Rectal smooth muscle tissue (tissue), 1 donor: ENCODE results near the gene TSPAN10.

Experiments
- H3K27ac ChIP-seq: one replicate; pipeline ENCODE4 v1.7.0; 2013; ENCODE audit warnings: low read depth, low read length, inconsistent platforms
- H3K27me3 ChIP-seq: one replicate; pipeline ENCODE4 v1.7.0; 2013; ENCODE audit warnings: low read length; ENCODE audit not compliant: control insufficient read depth, insufficient read depth
- H3K36me3 ChIP-seq: one replicate; pipeline ENCODE4 v1.7.0; 2013; ENCODE audit warnings: low read length; ENCODE audit not compliant: control insufficient read depth, insufficient read depth
- H3K4me1 ChIP-seq: one replicate; pipeline ENCODE4 v1.7.0; 2013; ENCODE audit warnings: low read length; ENCODE audit not compliant: control insufficient read depth, insufficient read depth
- H3K4me3 ChIP-seq: one replicate; pipeline ENCODE4 v1.7.0; 2013; ENCODE audit warnings: low read length
- H3K9ac ChIP-seq: one replicate; pipeline ENCODE4 v1.7.0; 2013; ENCODE audit warnings: low read length

TSPAN10 gene

DNA sequence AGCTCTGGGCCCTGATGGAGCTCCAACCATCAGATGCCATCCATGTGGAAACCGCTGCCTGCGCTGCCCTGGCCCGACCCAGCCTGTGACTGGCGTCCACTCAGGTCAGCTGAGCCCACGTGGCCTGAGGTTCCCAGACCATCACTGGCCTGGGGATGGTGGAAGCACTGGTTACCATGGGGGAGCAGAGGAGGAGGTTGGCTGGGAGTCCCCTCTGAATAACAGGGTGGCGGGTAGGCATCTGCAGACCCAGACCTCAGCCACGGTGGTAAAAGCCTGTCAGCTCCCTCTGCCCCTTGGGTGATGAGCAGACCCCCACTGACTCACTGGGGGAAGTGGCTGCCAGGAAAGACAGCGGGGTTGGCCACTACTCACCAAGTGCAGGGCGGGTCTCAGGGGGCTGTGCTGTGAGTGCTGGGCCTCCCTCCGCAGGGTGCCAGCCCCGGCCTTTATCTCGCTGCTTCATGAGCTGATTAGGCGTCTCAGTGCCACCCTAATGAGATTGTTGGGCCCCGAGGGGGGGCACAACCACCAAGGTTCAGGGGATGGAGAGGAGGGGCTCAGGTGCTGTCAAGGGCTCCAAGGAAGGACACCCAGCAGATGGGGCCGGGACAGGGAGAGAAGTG is 19.2 kb downstream of the TSPAN10 start, which contains the start of gene PDE6G:
TSS of gene PDE6G (minus strand) at position 425 of the 626 bp plus-strand sequence. CDS start 3,237 bp downstream, outside the sequence.
- no peak within 1 kb of the TSS for H3K27ac ChIP-seq
- H3K4me3 ChIP-seq, result no peak within 1 kb of the TSS
- H3K4me1 ChIP-seq, result no peaks in the 10 kb centered on the region
- H3K27me3 ChIP-seq, result no peaks in the 10 kb centered on the region
- H3K36me3 ChIP-seq, result no peaks in the 10 kb centered on the region
- no peak within 1 kb of the TSS for H3K9ac ChIP-seq

DNA sequence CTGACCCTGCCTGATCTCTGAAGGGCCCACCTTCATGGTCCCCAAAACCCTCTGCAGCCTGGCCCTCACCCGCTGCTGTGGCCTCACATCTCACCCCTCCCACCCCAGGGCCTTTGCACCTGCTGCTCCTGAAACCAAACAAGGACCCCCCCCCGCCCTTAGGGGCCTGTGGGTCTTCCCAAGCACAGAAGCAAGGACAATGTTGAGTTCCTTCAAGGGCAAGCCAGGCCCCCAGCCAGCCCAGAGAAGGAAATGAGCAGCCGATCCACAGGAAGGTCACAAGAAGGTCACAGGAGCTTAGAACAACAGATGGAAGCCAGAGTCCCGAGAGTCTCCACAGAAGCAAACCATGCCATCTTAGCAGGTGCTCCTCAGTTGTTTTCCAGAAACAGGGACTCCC is 19.8 kb downstream of the TSPAN10 start:
- Histone ChIP-seq H3K27me3 (no peaks in the 10 kb centered on the region), H3K4me3 (no peak overlapping the region), H3K9ac (no peak overlapping the region), H3K36me3 (no peaks in the 10 kb centered on the region), H3K4me1 (no peaks in the 10 kb centered on the region), H3K27ac (no peak overlapping the region)

DNA sequence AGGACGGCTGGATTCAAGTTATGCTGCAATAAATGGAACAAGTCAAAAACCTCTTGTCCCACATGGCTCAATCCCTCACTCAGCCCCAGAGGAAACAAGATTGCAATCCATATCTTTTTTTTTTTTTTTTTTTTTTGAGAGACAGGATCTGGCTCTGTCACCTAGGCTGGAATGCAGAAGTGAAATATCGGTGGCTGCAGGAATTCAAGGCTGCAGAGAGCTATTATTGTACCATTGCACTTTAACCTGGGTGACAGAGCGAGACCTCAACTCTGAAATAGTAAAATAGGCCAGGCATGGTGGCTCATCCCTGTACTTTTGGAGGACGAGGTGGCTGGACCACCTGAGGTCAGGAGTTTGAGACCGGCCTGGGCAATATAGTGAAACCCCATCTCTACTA is 22.0 kb downstream of the TSPAN10 start:
- Histone ChIP-seq H3K36me3 (no peaks in the 10 kb centered on the region), H3K4me3 (no peak overlapping the region), H3K27me3 (no peaks in the 10 kb centered on the region), H3K4me1 (no peaks in the 10 kb centered on the region), H3K9ac (no peak overlapping the region), H3K27ac (no peak overlapping the region)

DNA sequence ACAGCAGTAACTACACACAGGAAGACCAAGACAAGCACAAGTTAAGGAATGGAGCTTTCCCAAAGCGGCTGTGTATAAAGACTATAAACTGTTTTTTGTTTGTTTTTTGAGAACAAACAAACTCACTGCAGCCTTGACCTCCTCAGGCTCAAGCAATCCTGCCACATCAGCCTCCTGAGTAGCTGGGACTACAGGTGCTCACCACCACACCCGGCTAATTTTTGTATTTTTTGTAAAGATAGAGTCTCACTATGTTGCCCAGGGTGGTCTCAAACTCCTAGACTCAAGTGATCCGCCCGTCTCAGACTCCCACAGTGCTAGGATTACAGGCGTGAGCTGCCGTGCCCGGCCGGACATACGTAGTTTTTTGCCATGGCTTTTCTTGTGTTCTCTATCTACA is 23.4 kb downstream of the TSPAN10 start:
- H3K36me3 ChIP-seq, result no peaks in the 10 kb centered on the region
- H3K27ac ChIP-seq, result no peak overlapping the region
- H3K27me3 ChIP-seq, result no peaks in the 10 kb centered on the region
- no peak overlapping the region for H3K9ac ChIP-seq
- H3K4me1 ChIP-seq, result peaks cover 1% of the 10 kb centered on the region
- H3K4me3 ChIP-seq, result no peak overlapping the region

DNA sequence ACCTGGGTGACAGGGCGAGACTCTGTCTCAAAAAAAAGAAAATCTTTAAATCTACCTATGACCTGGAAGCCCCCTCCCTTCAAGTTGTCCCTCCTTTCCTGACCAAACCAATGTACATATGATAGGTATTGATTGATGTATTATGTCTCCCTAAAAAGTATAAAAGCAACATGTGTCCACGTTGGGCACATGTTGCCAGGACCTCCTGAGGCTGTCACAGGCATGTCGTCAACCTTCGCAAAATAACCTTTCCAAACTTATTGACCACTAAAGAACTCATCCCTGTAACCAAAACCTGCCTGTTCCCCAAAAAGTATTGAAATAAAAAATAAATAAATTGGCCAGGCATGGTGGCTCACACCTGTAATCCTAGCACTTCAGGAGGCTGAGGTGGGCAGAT is 25.0 kb downstream of the TSPAN10 start:
- Histone ChIP-seq H3K27ac (no peak overlapping the region), H3K4me1 (peaks cover 7% of the 10 kb centered on the region), H3K27me3 (no peaks in the 10 kb centered on the region), H3K9ac (no peak overlapping the region), H3K36me3 (no peaks in the 10 kb centered on the region), H3K4me3 (no peak overlapping the region)

DNA sequence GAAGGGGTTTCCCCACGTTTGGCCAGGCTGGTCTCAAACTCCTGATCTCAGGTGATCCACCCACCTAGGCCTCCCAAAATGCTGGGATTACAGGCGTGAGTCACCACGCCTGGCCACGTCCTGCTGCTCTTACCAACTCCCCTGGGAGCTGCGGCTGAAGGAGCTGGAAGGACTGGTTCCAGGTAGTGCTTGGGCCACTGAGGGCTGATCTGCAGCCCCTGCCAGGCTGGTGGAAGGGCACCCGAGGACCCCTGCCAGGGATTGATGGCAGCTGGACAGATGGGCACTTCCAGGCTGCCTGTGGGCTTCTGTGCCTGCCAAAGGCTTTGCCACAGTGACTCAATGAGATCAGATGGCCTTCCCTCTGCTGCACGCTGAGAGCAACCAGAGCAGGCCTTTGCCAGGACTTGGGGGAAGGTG is 27.1 kb downstream of the TSPAN10 start:
- Histone ChIP-seq H3K4me3 (no peak overlapping the region), H3K36me3 (no peaks in the 10 kb centered on the region), H3K9ac (no peak overlapping the region), H3K27ac (no peak overlapping the region), H3K27me3 (no peaks in the 10 kb centered on the region), H3K4me1 (peaks cover 8% of the 10 kb centered on the region)

DNA sequence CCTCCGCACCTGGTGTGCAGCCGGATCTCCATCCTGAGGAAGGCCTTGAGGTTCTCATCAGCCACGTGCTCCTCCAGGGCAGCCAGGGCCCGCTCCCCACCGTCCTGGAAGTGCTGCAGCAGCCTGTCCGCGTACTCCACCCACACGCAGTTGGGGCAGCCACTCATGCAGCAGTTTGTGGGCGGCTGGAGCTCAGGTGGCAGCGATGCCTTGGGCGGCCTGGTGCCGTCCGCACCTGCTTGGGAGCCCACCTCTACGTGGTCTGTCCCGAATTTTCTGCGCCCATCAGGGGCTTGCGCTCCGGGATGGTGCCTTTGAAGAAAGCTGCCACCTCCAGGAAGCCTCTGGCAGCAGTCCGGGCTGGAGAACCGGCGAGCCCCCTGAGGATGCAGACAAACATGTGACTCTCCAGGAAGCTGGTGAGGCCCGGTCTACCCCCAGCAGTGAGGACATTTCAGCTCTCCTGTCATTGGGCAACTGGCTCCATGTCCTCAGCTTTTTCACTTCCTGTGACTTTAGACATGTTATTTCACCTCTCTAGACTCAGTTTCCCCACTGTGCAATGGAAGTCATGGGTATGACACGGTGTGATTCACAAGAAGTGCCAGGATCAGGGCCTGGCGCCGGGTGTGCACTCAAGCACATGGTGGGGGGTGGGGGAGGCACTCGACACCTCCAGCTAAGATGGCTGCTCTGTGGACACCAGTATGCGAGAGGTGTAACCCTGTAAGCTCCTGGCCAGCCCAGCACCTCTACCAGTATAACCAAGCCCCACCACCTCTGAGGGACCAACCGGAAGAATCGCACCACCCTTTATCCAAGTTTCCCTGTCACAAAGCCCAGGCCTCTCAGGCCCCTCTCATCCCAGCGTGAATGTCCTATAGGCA is 28.5 kb downstream of the TSPAN10 start:
- Histone ChIP-seq H3K4me1 (peaks cover 8% of the 10 kb centered on the region), H3K27ac (peak overlapping the region; percentile 87), H3K4me3 (peak overlapping the region; percentile 71), H3K27me3 (no peaks in the 10 kb centered on the region), H3K36me3 (peaks cover 8% of the 10 kb centered on the region), H3K9ac (peak overlapping the region; percentile 7)

DNA sequence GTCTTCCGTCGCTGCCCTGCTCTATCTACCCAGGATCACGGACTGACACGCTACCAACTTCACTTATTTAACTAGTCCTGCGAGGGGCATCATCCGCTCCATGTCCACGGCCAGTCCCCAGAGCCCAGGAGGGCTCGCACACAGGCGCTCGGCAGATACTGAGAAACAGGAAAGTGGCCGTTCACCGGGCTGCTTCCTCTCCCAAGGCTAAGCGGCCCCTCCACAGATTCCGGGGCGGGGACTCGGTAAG is 29.0 kb downstream of the TSPAN10 start:
- Histone ChIP-seq H3K4me1 (peaks cover 8% of the 10 kb centered on the region), H3K27me3 (no peaks in the 10 kb centered on the region), H3K4me3 (peak overlapping the region; percentile 71), H3K36me3 (peaks cover 9% of the 10 kb centered on the region), H3K27ac (peak overlapping the region; percentile 87), H3K9ac (peak overlapping the region; percentile 7)

DNA sequence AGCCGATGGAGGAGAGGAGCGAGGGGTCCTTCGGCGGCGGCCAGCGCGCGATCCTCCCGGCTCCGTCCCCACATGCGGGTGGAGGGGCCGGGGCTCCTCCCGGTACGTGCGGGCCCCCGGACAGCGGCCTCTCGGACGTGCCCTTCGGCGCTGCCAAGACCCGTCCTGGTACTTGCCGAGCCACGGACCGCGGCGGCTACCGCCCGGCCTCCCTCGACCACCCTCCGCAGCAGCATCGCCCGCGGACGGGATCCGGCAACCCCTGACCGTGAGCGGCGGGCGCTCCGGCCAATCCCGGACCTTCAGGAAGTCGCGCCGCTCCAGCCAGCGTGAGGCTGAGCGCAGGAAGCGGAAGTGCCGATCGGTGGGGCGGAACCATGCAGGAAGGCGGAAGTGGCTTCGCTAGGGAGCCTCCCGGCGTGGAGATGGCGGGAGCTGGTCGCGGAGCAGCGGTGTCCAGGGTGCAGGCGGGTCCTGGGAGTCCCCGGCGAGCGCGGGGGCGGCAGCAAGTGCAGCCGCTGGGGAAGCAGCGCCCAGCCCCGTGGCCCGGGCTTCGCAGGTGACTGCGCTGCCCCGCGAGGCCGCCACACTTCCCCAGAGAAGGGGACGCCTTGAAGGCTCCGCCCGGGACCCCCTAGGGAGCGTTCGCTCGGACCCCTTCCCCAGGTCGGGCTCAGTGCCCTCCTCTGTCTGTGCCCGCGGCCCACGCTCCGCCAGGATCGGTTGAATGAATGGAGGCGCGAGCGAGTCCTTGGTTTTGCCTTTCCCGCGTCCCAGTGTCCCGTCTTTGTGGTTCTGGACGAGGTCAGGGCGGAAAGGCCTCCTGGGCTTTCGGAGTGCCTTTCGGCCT is 29.6 kb downstream of the TSPAN10 start, which contains the start of the genes CCDC137 and OXLD1:
TSS of gene CCDC137 (plus strand) at position 396 of the 850 bp plus-strand sequence. CDS start at position 426, 30 bp downstream.
TSS of gene OXLD1 (minus strand) at position 264 of the 850 bp plus-strand sequence. CDS start at position 236, 28 bp downstream.
- Histone ChIP-seq H3K27me3 (no peaks in the 10 kb centered on the region), H3K27ac (peak within 1 kb of the TSS; percentile 87), H3K4me3 (peak within 1 kb of the TSS; percentile 71), H3K36me3 (peaks cover 13% of the 10 kb centered on the region), H3K9ac (peak within 1 kb of the TSS; percentile 56), H3K4me1 (peaks cover 8% of the 10 kb centered on the region)

DNA sequence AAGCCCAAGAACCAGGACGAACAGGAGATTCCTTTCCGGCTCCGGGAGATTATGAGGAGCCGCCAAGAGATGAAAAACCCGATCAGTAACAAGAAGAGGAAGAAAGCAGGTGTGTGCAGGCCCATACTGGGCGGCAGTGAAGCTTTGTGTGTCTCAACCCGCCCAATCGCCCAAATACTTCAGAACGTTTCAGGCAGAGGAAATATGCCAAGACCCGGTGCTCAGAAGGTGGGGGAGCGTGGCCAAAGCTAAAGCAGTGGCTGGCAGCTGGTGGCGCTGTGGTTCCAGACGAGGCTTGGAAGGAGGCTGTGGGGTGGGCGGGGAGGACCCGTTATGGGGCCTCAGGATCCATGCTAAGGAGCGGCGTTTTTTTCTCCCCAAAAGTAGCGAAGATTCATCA is 30.8 kb downstream of the TSPAN10 start:
- peaks cover 8% of the 10 kb centered on the region for H3K4me1 ChIP-seq
- H3K27me3 ChIP-seq, result no peaks in the 10 kb centered on the region
- H3K36me3 ChIP-seq, result peaks cover 24% of the 10 kb centered on the region
- H3K4me3 ChIP-seq, result no peak overlapping the region
- H3K27ac ChIP-seq, result no peak overlapping the region
- H3K9ac ChIP-seq, result no peak overlapping the region

DNA sequence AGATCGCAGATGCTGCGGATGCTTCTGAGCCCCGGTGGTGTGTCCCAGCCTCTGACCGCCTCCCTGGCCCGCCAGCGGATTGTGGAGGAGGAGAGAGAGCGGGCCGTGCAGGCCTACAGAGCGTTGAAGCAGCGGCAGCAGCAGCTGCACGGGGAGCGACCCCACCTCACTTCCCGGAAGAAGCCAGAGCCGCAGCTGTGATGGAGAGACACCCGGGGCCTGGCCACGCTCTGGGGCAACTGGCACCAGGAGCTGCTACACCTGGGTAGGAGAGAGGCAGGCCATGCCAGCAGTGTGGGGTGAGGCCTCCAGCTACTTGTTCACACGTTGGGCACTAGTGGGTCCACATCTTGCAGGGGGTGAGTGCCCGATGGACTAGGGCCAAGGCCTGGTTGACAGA is 35.5 kb downstream of the TSPAN10 start:
- Histone ChIP-seq H3K4me3 (no peak overlapping the region), H3K27ac (no peak overlapping the region), H3K4me1 (no peaks in the 10 kb centered on the region), H3K36me3 (peaks cover 26% of the 10 kb centered on the region), H3K9ac (no peak overlapping the region), H3K27me3 (no peaks in the 10 kb centered on the region)

DNA sequence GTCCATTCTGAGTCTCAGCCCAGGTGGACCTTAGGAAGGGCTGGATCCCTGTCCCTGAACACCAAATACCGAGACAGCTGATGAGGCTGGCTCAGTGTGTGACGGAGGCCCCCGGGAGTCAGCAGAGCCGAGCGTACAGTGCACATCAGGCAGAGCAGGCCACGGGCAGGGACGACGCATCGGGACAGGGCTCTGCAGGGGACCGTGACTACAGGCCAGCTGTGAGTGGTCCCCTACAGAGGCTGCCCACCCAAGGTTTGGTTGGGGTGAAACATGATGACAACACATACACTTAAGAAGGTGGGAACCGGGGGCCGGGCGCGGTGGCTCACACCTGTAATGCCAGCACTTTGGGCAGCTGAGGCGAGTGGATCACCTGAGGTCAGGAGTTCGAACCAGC is 36.0 kb downstream of the TSPAN10 start:
- no peak overlapping the region for H3K9ac ChIP-seq
- H3K4me3 ChIP-seq, result no peak overlapping the region
- H3K4me1 ChIP-seq, result no peaks in the 10 kb centered on the region
- H3K27me3 ChIP-seq, result no peaks in the 10 kb centered on the region
- no peak overlapping the region for H3K27ac ChIP-seq
- H3K36me3 ChIP-seq, result peaks cover 26% of the 10 kb centered on the region
